GM12878 (cell line): ENCODE results near the gene PRMT2. TPM values are rescaled to one million over a fixed set of nuclear protein-coding genes. Genes with fewer than 3 reads are reported as not detected.
A peak's percentile ranks its signal among the peaks of the same experiment; 100 is the strongest.

Source experiments
- CBFB ChIP-seq: IDR thresholded peaks from 2 replicates; pipeline ENCODE4 v1.6.1; 2016; ENCODE audit warnings: antibody characterized with exemption, low read depth
- CEBPZ ChIP-seq: fragments of 150-350 bp; IDR thresholded peaks from 2 replicates; pipeline ENCODE4 v1.6.1; 2016; ENCODE audit warnings: low read depth, low read length
- CTCF ChIP-seq, 3 experiments: IDR thresholded peaks in 2 of 3; conservative IDR thresholded peaks in 1 of 3; 2 replicates each; pipeline ENCODE4 v1.5.1; 2011; ENCODE audit warnings: low read depth in 3 of 3, low read length in 3 of 3, mild to moderate bottlenecking in 3 of 3, control low read depth in 2 of 3, moderate library complexity in 2 of 3, inconsistent platforms in 1 of 3, mixed read lengths in 1 of 3; ENCODE audit not compliant: control insufficient read depth in 2 of 3, insufficient read depth in 1 of 3; ENCODE audit errors: extremely low read depth in 1 of 3
- GATAD2B ChIP-seq: fragments of 450-650 bp; conservative IDR thresholded peaks from 2 replicates; pipeline ENCODE4 v1.6.1; 2017; ENCODE audit warnings: low read depth, mild to moderate bottlenecking, moderate library complexity
- HSF1 ChIP-seq: fragments of 150-350 bp; IDR thresholded peaks from 2 replicates; pipeline ENCODE4 v1.6.1; 2014; ENCODE audit warnings: mild to moderate bottlenecking, low read depth, low read length
- IKZF1 ChIP-seq: fragments of 450-650 bp; conservative IDR thresholded peaks from 2 replicates; pipeline ENCODE4 v1.6.1; 2017; ENCODE audit warnings: antibody characterized with exemption, mild to moderate bottlenecking
- MLLT1 ChIP-seq: fragments of 450-650 bp; IDR thresholded peaks from 2 replicates; pipeline ENCODE4 v1.6.1; 2016; ENCODE audit warnings: mild to moderate bottlenecking
- PKNOX1 ChIP-seq: fragments of 450-650 bp; IDR thresholded peaks from 2 replicates; pipeline ENCODE4 v1.6.1; 2016; ENCODE audit warnings: mild to moderate bottlenecking
- POU2F2 ChIP-seq: IDR thresholded peaks from 3 replicates; pipeline ENCODE4 v1.6.1; 2011; ENCODE audit warnings: low read depth, mild to moderate bottlenecking, low read length, borderline replicate concordance
- SIX5 ChIP-seq: IDR thresholded peaks from 2 replicates; pipeline ENCODE4 v1.6.1; 2011; ENCODE audit warnings: mild to moderate bottlenecking, low read depth, low read length, moderate library complexity; ENCODE audit not compliant: severe bottlenecking
- ZBTB4 ChIP-seq: fragments of 450-650 bp; formaldehyde crosslinking; IDR thresholded peaks from 2 replicates; pipeline ENCODE4 v1.4.0; 2022; ENCODE audit warnings: mild to moderate bottlenecking, moderate library complexity
- ZNF207 ChIP-seq: fragments of 450-650 bp; IDR thresholded peaks from 2 replicates; pipeline ENCODE4 v1.6.1; 2014; ENCODE audit warnings: antibody characterized with exemption, mild to moderate bottlenecking, borderline replicate concordance
- ZNF24 ChIP-seq: fragments of 450-650 bp; IDR thresholded peaks from 2 replicates; pipeline ENCODE4 v1.6.1; 2017; ENCODE audit warnings: antibody characterized with exemption, mild to moderate bottlenecking
- polyA plus RNA-seq, 11 experiments: library from polyadenylated mRNA; depleted of rRNA in 4 of 11; unstranded in 6 of 11; stranded (reverse) in 5 of 11; fragments of >200 nt; fragmentation: Nextera tagmentation in 4 of 11; fragmentation: Illumina TruSeq in 1 of 11; extraction: Ambion mirVana in 4 of 11; extraction: Trizol in 1 of 11; gene quantifications; 1 replicate in 1 of 11; 2 replicates in 10 of 11; pipeline versions ENCODE4 v1.2.1 to v1.2.3, GENCODE V29; 2011 to 2016; ENCODE audit warnings: inconsistent platforms in 2 of 11, missing spikeins in 2 of 11, low read depth in 1 of 11
- total RNA-seq, 4 experiments: library from RNA; depleted of rRNA in 3 of 4; stranded (reverse); fragments of >200 nt in 3 of 4; fragmentation: Illumina TruSeq in 1 of 4; extraction: Trizol in 1 of 4; gene quantifications; 2 replicates each; pipeline versions ENCODE4 v1.2.1 to v1.2.3, GENCODE V29; 2013 to 2021
- TF ChIP-seq, protein P1 (sequence below): fragments of 450-650 bp; IDR thresholded peaks from 2 replicates; pipeline ENCODE4 v1.6.1; 2017; ENCODE audit warnings: mild to moderate bottlenecking

PRMT2 gene
- total and polyA plus RNA-seq, 10 of the 15 experiments (the other 5 are each of a cell fraction or from before 2014, with no cell fraction given) = 16.1 to 48.6 (median 36.2) TPM

DNA sequence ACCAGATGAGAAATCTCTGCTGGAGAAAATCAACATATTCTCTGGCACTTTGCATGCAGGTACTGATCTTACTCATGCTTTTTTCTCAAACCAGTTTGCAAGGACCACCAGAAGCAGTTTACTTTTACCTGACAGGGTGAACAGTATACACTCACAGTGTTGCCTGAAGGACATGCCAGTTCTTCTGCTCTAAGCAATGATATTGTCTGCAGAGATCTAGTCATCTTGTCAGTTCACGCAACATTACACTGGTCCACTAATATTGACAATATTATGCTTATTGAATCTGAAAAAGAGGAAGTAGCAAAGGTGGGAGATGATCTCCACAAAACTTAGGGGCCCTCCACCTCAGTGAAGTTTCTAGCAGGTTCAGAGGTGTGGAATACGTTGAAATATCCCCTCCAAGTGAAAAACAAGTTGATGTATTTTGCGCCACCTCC is 26.8 kb upstream of the PRMT2 start (continued):
- TF ChIP-seq HSF1 (no peak), CTCF (IDR thresholded peaks at IDR 0.05 in 2 of 3, conservative IDR thresholded peaks at IDR 0.05 in 1 of 3; ENCODE audit: control insufficient read depth in 2 of 3, extremely low read depth in 1 of 3, insufficient read depth in 1 of 3, low read depth in 3 of 3, low read length in 3 of 3) (no peak), POU2F2 (peak; percentile 95), ZBTB4 (CRISPR knock-in tag) (no peak), PKNOX1 (peak; percentile 37; the same call in 1 of the 2 replicates), SIX5 (no peak), CEBPZ (no peak), IKZF1 (peak; percentile 33; the same call in 1 of the 2 replicates), MLLT1 (no peak), ZNF207 (no peak), ZNF24 (no peak), GATAD2B (no peak; the same call in 1 of the 2 replicates), CBFB (no peak)
- TF ChIP-seq, protein P1, sequence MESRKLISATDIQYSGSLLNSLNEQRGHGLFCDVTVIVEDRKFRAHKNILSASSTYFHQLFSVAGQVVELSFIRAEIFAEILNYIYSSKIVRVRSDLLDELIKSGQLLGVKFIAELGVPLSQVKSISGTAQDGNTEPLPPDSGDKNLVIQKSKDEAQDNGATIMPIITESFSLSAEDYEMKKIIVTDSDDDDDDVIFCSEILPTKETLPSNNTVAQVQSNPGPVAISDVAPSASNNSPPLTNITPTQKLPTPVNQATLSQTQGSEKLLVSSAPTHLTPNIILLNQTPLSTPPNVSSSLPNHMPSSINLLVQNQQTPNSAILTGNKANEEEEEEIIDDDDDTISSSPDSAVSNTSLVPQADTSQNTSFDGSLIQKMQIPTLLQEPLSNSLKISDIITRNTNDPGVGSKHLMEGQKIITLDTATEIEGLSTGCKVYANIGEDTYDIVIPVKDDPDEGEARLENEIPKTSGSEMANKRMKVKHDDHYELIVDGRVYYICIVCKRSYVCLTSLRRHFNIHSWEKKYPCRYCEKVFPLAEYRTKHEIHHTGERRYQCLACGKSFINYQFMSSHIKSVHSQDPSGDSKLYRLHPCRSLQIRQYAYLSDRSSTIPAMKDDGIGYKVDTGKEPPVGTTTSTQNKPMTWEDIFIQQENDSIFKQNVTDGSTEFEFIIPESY = no peak
